HepG2 (cell line): ENCODE data around the gene RXFP1. TPM values are rescaled to one million over a fixed set of nuclear protein-coding genes. Genes with fewer than 3 reads are reported as not detected.

Experiments
- ATAC-seq: fragments of 200-7000 bp; cut with Tn5 transposase; 3 replicates; pipeline ENCODE4 v1.9.1; 2020; ENCODE audit warnings: mild to moderate bottlenecking, moderate library complexity
- BruUV-seq: library from RNA; stranded (reverse); fragments of 400-500 nt; replicated peaks from 2 replicates; lab custom pipeline; 2021; lab: Mats Ljungman, UMichigan
- CTCF ChIA-PET: fragments of 300-600 bp; formaldehyde crosslinking; extraction: SDS; loops from one replicate; lab custom pipeline; 2021; ENCODE audit warnings: low total read pairs, inconsistent platforms, low intra/inter-chr PET ratio; lab: Yijun Ruan, JAX
- POLR2A ChIA-PET: fragments of 350-600 bp; sonication (Branson Sonifier 250); formaldehyde crosslinking; loops from one replicate; lab custom pipeline; 2020; ENCODE audit warnings: antibody characterized with exemption, inconsistent platforms; lab: Yijun Ruan, JAX
- DNase-seq: peaks from one replicate; pipeline ENCODE4 v3.0.0-alpha.2; 2015; ENCODE audit warnings: low spot score
- FAIRE-seq: peaks from 3 replicates; lab custom pipeline; 2011; peaks lifted over from hg19 to GRCh38; lab: Jason Lieb, UNC
- H2AFZ ChIP-seq: one replicate; pipeline ENCODE4 v1.6.1; 2011; ENCODE audit warnings: low read length, inconsistent platforms
- H3K27ac ChIP-seq: fragments of 300-600 bp; 3 replicates; pipeline ENCODE4 v1.8.0; 2011; ENCODE audit warnings: mixed run types, mild to moderate bottlenecking, mixed read lengths, low read length, inconsistent platforms; ENCODE audit not compliant: insufficient read depth; ENCODE audit errors: extremely low read length
- H3K27me3 ChIP-seq, 2 experiments: fragments of 200-600 bp in 1 of 2; 2 replicates in 1 of 2; 3 replicates in 1 of 2; pipeline versions ENCODE4 v1.6.0 to v1.8.0; 2011; ENCODE audit warnings: low read length in 2 of 2, mild to moderate bottlenecking in 2 of 2, moderate library complexity in 2 of 2, inconsistent platforms in 1 of 2; ENCODE audit not compliant: insufficient read depth in 2 of 2, control insufficient read depth in 1 of 2
- H3K36me3 ChIP-seq, 2 experiments: fragments of 200-600 bp in 1 of 2; replicated peaks in 1 of 2; 2 replicates in 1 of 2; 3 replicates in 1 of 2; pipeline versions ENCODE4 v1.5.1 to v1.8.0; 2011; ENCODE audit warnings: low read length in 2 of 2, inconsistent platforms in 1 of 2; ENCODE audit not compliant: insufficient read depth in 2 of 2, control insufficient read depth in 1 of 2
- H3K4me1 ChIP-seq: 2 replicates; pipeline ENCODE4 v1.5.1; 2012; ENCODE audit warnings: low read length, inconsistent platforms; ENCODE audit not compliant: insufficient read depth
- H3K4me2 ChIP-seq: 2 replicates; pipeline ENCODE4 v1.6.0; 2011; ENCODE audit warnings: low read depth, low read length, inconsistent platforms
- H3K4me3 ChIP-seq, 3 experiments: fragments of 200-600 bp in 1 of 3; sonication (generic), shearing (Covaris generic) in 1 of 3; replicated peaks in 1 of 3; 2 replicates each; pipeline ENCODE4 v1.5.1; 2011 to 2016; ENCODE audit warnings: low read length in 3 of 3, inconsistent platforms in 2 of 3, low read depth in 2 of 3, mild to moderate bottlenecking in 2 of 3, control low read depth in 1 of 3, mixed read lengths in 1 of 3; ENCODE audit not compliant: insufficient read depth in 1 of 3
- H3K79me2 ChIP-seq: one replicate; pipeline ENCODE4 v1.6.1; 2011; ENCODE audit warnings: low read length, inconsistent platforms; ENCODE audit not compliant: insufficient read depth
- H3K9ac ChIP-seq: 2 replicates; pipeline ENCODE4 v1.6.0; 2011; ENCODE audit warnings: mild to moderate bottlenecking, low read depth, low read length, inconsistent platforms; ENCODE audit not compliant: insufficient read depth
- H3K9me3 ChIP-seq: 2 replicates; pipeline ENCODE4 v1.5.1; 2012; ENCODE audit warnings: mild to moderate bottlenecking, low read length
- H4K20me1 ChIP-seq: 2 replicates; pipeline ENCODE4 v1.6.0; 2011; ENCODE audit warnings: inconsistent platforms, mild to moderate bottlenecking, low read length, moderate library complexity; ENCODE audit not compliant: insufficient read depth
- AHDC1 ChIP-seq: sonication (generic); formaldehyde crosslinking; IDR thresholded peaks from 2 replicates; pipeline ENCODE4 v1.5.1; 2020; ENCODE audit warnings: mild to moderate bottlenecking, missing genetic modification reagents, borderline replicate concordance
- MAFK ChIP-seq, 2 experiments: IDR thresholded peaks in 1 of 2; conservative IDR thresholded peaks in 1 of 2; 2 replicates each; pipeline ENCODE4 v1.6.1; 2011; ENCODE audit warnings: improper control_type of control experiment in 2 of 2, low read length in 2 of 2
- MNT ChIP-seq: fragments of 450-650 bp; IDR thresholded peaks from 2 replicates; pipeline ENCODE4 v1.6.1; 2016
- STAT6 ChIP-seq: sonication (generic); formaldehyde crosslinking; IDR thresholded peaks from 2 replicates; pipeline ENCODE4 v1.4.0; 2020; ENCODE audit warnings: missing genetic modification reagents, mild to moderate bottlenecking, borderline replicate concordance
- ZNF296 ChIP-seq: sonication (generic); formaldehyde crosslinking; conservative IDR thresholded peaks from 2 replicates; pipeline ENCODE4 v1.5.0; 2020; ENCODE audit warnings: mild to moderate bottlenecking, missing genetic modification reagents
- ZNF431 ChIP-seq: sonication (generic); formaldehyde crosslinking; IDR thresholded peaks from 2 replicates; pipeline ENCODE4 v1.9.0; 2022; ENCODE audit warnings: missing genetic modification reagents, low read depth, mild to moderate bottlenecking, borderline replicate concordance
- whole genome bisulfite sequencing: methylation state at CpG from one replicate; pipeline ENCODE4 v1.1.6; 2017; ENCODE audit warnings: low lambda C conversion rate; 5-methylcytosine and 5-hydroxymethylcytosine counted together
- in situ Hi-C: cut with HindIII; loops from 2 replicates; pipeline ENCODE4 v1.10.0; 2017; ENCODE audit warnings: low pct_unique_long_range_greater_than_20kb; ENCODE audit not compliant: extremely low pct_ligation_motif_present
- intact Hi-C: fragments of 100-400 bp; cut with micrococcal nuclease; formaldehyde crosslinking; loops from one replicate; pipeline ENCODE4 v1.10.0; 2022; ENCODE audit not compliant: unreplicated experiment
- polyA plus RNA-seq, 8 experiments: library from polyadenylated mRNA; depleted of rRNA in 3 of 8; stranded (reverse) in 7 of 8; unstranded in 1 of 8; fragments of >200 nt; fragmentation: Illumina TruSeq in 4 of 8; extraction: Trizol in 4 of 8; gene quantifications; 2 replicates each; pipeline versions ENCODE4 v1.2.1 to v1.2.3, GENCODE V29; 2011 to 2016; ENCODE audit warnings: low read depth in 4 of 8, missing spikeins in 1 of 8, mixed read lengths in 1 of 8; ENCODE audit not compliant: insufficient read depth in 1 of 8
- total RNA-seq, 5 experiments: library from RNA; depleted of rRNA; stranded (reverse); fragments of >200 nt; fragmentation: Illumina TruSeq; extraction: Trizol; gene quantifications; 2 replicates each; pipeline ENCODE4 v1.2.3, GENCODE V29; 2016; ENCODE audit warnings: low read depth in 1 of 5

The RXFP1 gene
- total and polyA plus RNA-seq, 2 of the 13 experiments (the other 11 are each of a cell fraction or from before 2014, with no cell fraction given), result not detected

GRCh38 chr4:158492391-158492790 is 29.3 kb upstream of the RXFP1 start:
- CTCF ChIA-PET, result no interaction called here
- H3K4me3 ChIP-seq, result no peak overlapping the region
- in situ Hi-C loops (no loop called here), intact Hi-C loops (no loop called here)
- no peak for DNase-seq
- no peak overlapping the region for H3K9ac ChIP-seq
- TF ChIP-seq MNT, result 0 out of 2 replicates have a peak, but pooled peaks have one; percentile 41
- no peak for TF ChIP-seq ZNF431
- no peak for FAIRE-seq
- BruUV-seq, result no TSS peak
- H3K9me3 ChIP-seq, result 0 out of 2 replicates have a peak, but pooled peaks cover 4% of the 10 kb centered on the region
- no peak overlapping the region for H2AFZ ChIP-seq
- no peak overlapping the region for H3K4me2 ChIP-seq
- no peaks in the 10 kb centered on the region for H4K20me1 ChIP-seq
- ATAC-seq, result no peak
- H3K79me2 ChIP-seq, result no peaks in the 10 kb centered on the region
- no peaks in the 10 kb centered on the region for H3K27me3 ChIP-seq
- no peaks in the 10 kb centered on the region for H3K4me1 ChIP-seq
- POLR2A ChIA-PET, result no interaction called here
- H3K27ac ChIP-seq, result no peak overlapping the region
- H3K36me3 ChIP-seq, result no peaks in the 10 kb centered on the region

GRCh38 chr4:158496030-158496741 is 25.5 kb upstream of the RXFP1 start:
- Histone ChIP-seq H3K4me1 (no peaks in the 10 kb centered on the region), H2AFZ (no peak overlapping the region), H3K9me3 (no peaks in the 10 kb centered on the region), H3K36me3 (no peaks in the 10 kb centered on the region), H3K9ac (no peak overlapping the region), H3K4me3 (no peak overlapping the region), H3K27me3 (no peaks in the 10 kb centered on the region), H4K20me1 (no peaks in the 10 kb centered on the region), H3K27ac (no peak overlapping the region), H3K4me2 (no peak overlapping the region), H3K79me2 (no peaks in the 10 kb centered on the region)
- ChIA-PET POLR2A (no interaction called here), CTCF (no interaction called here)
- WGBS, result 8% methylated on average over 5 of the region's 5 CpGs
- intact Hi-C loops (loop anchor here (2.0 kb wide), 1 partner anchor 129 kb away; no protein-coding TSS in a partner anchor), in situ Hi-C loops (no loop called here)
- no peak for ATAC-seq
- no TSS peak for BruUV-seq
- DNase-seq, result peak; percentile 10
- no peak for FAIRE-seq
- TF ChIP-seq ZNF296 (no peak), STAT6 (CRISPR knock-in tag) (no peak), MAFK (conservative IDR thresholded peaks at IDR 0.05 in 1 of 2, IDR thresholded peaks at IDR 0.05 in 1 of 2; ENCODE audit: low read length in 2 of 2) (peak; percentile 49 to 83; a peak in 3 of 4 replicates), AHDC1 (CRISPR knock-in tag) (no peak)
